GM18517 (cell line): ENCODE measurements around the gene ZNF729.
"Not testable (repeated sequence)": the region's sequence is repeated elsewhere in the genome, so short reads cannot be mapped to it uniquely, and the experiment has no call there.

Experiments used
- ATAC-seq: cut with Tn5 transposase; IDR thresholded peaks from one replicate; pipeline ENCODE4 v1.9.1; 2021; ENCODE audit warnings: mild to moderate bottlenecking, moderate library complexity; ENCODE audit not compliant: unreplicated experiment

Gene ZNF729

DNA sequence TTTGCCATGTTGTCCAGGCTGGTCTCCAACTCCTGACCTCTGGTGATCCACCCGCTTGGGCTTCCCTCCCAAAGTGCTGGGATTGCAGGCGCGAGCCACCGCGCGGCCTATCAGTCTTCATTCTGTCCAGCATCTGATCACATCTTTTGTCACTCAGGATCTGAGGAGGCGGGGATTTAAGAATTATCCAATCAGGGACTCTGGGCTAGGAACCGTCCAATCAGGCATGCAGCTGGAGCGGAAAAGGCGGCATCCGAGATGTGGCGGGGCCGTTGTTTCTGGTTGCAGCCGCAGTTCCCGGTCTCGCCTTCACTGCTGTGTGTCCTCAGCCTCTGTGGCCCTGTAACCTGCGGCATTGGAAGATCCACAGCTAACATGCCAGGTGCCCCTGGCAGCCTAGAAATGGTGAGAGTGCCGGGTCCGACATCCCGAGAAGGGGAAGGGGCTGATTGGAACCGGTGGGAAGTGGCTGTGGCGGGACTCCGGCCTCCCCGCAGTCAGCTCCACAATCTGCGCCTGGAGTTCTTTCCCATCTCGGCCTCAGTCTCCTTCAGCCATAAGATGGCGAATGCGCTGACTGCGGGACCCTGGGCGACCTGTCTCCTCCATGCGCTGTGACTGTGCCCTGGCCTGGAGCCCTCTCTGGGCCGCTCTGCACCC, at the start of gene ZNF729:
Gene ZNF729, plus strand, starts transcription at position 291 of the 660 bp plus-strand sequence. Its CDS starts 85 bp downstream, at position 376.
- no peak for ATAC-seq

DNA sequence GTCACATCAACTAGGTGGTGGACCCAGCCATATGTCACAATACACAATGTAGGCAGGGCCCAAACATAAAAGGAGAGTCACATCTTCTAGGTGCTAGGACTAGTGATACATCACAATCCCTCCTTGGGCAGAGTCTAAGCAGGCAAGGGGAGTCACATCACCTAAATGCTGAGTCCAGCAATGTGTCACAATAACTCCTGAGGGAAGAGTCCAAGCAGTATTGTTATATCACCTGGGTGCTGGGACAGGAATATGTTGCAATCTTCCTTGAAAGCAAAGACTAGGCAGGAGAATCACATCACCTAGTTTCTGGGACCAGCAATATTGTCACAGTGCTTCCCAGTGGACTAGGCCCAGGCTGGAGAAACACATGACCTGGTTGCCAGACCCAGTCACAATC, 29.4 kb upstream of the ZNF729 start:
- ATAC-seq = no peak

DNA sequence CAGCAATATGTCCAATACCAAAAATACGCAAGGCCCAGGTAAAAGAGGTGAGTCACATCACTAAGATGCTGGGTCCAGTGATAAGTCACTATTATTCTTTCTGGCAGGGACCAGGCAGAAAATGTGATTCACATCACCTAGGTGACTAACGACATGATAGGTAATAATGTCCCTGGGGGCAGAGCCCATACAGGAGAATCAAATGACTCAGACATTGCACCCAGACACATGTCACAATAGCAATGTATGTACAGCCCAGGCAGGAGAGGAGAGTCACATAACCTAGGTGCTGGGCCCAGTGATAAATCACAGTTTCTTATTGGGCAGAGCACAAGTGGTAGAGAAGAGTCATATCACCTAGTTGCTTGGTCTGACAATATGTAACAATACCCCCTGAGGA, 28.9 kb upstream of the ZNF729 start:
- no peak for ATAC-seq

DNA sequence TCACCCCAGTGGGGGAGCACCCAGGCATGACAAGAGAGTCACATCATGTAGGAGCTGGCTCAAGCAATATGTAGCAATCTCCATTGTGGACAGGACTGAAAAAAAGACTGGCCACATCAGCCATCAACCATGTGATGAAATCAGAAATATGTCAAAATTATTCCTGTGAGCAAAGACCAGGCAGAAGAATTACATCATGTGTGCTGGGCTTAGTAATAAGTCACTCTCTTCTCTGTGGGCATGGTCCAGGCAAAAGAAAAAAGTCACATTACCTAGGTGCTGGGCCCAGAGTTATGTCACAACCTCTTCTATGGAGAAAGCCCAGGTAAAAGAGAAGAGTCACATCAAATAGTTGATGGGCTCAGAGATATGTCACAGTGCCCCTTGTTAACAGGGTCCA, 28.3 kb upstream of the ZNF729 start:
- ATAC-seq = no peak

DNA sequence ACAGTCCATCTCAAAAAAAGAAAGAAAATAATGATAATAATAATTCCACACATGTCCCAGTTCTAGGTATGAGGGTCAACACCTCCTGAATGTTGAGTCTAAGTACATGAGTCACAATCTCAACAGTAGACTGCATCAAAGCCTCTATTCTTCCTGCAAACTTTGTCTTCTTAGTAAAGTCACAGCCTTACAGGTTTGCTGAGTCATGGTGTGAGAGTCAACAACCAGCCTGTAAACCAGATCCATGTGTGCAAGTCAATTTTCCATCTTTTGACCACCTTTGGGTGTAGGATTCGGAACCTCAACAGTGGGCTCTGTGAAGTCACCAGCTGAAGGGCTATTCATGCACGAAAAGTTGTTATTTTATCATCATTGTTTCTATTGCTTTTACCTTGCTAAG, 25.7 kb upstream of the ZNF729 start:
- no peak for ATAC-seq

DNA sequence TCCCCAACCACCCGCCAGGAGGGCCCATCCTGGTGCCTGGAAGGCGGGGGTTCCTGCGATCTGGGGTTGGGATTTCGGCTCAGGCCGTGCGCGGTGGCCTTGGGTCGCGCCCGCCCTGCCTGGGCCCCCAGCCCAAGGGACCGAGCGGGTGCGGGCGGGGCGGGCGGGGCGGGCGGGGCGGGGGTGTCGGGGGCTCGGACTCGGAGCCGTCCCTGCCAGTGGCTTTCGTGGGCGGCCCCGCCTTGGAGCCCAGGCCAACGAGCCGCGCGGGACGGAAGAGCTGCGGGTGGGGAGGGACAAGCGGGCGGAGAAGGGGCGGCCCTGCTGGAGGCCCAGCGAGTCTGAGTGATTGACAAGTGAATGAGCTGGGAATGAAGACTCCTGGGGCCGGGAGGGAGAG, 24.6 kb upstream of the ZNF729 start:
- no peak for ATAC-seq

DNA sequence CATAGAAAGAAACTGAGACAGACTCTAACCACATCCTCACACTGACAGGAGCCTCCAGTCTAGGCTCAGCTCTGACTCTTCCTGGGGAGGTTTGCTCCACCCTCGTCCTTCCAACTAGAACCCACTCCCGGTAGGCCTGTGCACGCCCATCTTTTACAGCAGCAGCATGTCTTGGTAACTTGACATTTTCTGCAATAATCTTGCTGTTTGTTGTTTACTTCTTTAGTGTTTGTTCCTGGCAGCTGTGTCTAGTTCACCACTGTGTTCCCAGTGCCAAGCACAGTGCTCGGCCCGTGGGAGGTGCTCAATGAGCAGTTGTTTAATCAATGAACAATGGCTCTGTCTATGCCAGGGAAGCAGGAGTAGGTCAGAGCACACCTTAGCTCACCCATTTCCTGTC, 23.1 kb upstream of the ZNF729 start:
- no peak for ATAC-seq

DNA sequence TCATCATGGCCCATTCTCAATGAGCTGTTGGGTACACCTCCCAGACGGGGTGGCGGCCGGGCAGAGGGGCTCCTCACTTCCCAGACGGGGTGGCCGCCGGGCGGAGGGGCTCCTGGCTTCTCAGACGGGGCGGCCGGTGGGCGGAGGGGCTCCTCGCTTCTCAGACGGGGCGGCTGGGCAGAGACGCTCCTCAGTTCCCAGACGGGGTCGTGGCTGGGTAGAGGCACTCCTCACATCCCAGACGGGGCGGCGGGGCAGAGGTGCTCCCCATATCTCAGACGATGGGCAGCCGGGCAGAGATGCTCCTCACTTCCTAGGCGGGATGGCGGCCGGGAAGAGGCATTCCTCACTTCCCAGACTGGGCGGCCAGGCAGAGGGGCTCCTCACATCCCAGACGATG, 35.3 kb downstream of the ZNF729 start:
- ATAC-seq = not testable (repeated sequence)

DNA sequence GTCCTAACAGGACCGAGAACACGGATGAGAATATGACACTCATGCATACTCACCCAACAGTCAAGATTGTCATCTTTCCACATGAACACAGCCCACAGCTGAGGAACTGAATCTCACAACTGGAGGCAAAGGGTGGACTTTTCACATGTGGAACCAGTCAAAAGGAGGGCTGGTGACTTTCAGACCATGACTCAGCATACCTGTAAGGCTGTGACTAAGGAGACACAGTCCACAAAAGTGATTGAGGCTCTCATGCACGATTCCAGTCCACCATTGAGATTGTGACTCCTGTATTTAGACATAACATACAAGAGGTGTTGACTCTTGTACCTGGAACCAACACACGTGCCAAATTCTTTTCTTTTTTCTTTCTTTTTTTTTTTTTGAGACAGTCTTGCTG, 40.0 kb downstream of the ZNF729 start:
- no peak for ATAC-seq

DNA sequence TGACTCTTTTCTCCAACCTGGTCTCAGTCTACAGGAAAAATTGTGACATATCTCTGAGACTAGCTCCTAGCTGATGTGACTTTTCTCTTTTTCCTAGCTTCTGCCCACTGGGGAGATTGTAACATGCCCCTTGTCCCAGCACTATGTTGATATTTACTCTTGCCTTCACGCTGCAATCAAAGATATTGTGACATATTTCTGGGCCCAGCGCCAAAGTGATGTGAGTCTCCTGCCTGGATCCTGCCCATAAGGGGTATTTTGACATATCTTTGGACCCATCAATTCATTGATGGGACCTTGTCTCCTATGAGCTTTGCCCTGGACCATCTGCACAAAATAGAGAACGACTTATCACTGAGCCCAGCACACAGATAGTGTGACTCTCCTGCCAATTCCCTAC, 41.1 kb downstream of the ZNF729 start:
- no peak for ATAC-seq

DNA sequence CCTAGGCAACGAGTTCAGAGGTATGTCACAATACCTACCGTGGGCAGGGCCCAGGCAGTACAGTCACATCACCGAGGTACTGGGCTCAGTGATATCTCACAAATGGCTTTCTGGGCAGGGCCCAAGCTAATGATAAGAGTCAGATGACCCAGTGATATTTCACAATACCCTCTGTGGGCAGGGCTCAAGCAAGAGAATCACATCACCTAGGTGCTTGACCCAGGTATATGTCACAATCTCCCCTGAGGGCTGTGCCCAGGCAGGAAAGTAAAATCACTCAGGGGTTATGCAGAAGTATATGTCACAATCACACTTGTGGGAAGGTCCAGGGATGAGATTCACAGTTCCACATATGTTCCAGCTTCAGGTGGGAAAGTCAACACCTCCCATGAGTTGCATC, 45.3 kb downstream of the ZNF729 start:
- no peak for ATAC-seq

DNA sequence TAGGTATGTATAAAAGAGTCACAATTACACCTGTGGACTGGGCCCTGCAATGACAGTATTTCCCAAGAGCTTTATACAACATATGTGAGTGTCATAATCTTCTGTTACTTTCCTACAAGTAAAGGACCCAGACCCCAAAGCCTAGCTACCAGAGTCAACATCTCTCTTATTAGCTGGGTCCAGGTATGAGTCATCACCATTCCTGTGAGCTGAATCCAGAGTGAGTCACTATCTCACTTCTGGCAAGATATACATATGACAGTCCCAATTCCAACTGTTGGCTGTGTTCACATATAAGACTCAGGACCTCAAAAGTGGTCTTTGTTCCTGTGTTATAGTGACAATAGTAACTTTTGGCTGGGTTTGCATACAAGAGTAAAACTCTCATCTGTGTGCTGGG, 46.7 kb downstream of the ZNF729 start:
- ATAC-seq = no peak

DNA sequence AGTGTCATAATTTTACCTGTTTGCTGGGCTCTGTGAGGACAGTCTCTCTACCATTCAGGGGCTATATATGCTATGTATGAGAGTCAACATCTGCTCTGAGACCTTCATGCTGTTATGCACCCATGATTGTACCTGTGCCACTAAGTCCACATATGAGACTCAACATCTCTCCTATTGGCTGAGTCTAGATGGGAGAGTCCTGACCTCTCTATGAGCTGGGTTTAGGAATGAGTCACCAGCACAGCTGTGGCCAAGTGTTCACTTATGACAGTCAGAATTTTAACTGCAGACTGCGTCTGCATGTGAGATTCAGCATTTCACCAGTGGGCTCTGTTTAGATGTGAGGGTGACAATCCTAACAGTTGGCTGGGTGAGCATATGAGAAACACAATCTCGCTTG, 49.5 kb downstream of the ZNF729 start:
- ATAC-seq = no peak

DNA sequence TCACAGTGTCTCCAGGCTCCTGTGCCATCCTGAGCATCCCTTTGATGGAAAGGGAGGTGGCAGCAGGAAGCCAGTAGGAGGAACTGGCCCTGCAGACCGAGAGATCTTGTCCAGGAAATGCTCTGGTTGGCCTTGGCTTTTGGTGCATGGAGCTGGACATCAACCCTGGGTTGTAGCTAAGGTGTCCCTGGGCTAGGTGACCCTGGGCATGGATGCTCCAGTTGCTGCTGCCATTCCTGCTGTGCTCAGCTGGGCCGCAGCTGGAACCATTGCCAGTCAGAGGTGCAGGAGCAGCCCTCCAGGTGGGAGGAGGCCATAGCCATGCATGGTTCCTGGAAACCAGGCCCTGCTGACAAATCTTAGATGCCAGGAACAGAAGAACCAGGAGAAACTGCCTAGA, 68.4 kb downstream of the ZNF729 start:
- no peak for ATAC-seq
